HG03159 (cell line): ENCODE measurements around the gene PTPRG.

Source experiments
- ATAC-seq: cut with Tn5 transposase; IDR thresholded peaks from one replicate; pipeline ENCODE4 v1.9.1; 2021; ENCODE audit warnings: mild to moderate bottlenecking, moderate library complexity; ENCODE audit not compliant: unreplicated experiment

The PTPRG gene

DNA sequence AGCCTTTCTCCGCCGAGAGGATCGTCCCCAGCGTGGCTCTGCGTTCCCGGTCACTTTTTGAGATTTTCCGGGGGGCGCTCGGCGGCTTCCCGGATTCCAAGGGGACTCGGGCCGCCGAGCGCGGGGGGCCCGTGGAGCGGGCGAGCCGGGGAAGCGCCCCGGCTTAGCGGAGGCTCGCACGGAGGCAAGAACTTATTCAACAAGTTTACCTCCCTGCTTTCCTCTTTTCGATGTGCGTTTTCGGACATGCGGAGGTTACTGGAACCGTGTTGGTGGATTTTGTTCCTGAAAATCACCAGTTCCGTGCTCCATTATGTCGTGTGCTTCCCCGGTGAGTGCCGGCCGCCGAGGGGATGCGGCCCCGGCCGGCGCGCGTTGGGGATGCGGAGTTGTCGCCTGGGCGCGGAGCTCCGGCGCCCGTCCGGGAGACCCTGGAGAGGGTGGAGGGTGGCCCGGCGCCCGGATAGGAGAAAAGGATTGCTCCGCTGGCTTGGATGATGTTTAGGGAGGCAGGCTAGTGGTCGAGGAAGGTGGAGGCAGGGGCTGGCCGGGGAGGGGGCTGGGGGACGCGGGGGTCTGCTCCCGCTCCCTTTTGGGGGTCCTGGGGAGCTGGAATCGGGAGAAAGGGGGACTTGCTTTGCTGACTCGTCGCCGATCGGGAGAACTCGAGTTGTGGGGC is 810 bp downstream of the PTPRG start:
- ATAC-seq, result no peak

DNA sequence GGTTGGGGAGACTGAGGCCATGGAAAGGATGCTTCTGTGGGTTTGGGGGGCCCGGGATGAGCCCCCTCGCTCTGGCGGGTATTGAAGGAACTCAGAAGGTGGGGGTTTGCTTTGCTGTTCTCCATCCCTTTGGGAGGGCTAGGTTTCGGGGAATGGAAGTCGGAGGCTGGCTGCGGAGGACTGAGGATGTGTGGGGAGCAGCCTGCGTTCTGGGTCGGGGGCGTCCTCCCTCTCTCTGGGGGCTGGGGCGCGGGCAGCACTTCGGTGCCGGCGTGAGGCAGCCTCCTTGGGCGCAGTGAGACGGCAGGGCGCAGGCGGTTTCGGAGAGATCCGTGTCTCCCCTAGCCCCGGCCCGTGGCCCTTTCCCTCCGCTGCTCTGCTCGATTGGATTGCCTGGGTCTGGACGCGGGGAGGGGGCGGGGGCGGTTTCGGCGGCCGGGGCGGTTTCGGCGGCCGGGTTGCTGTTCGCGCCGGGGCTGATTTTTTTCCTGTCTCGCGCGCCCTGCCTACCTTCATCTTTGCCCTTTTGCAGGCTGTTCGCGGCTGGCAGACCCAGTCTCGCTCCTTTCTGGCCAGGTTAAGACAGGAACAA is 1.4 kb downstream of the PTPRG start:
- no peak for ATAC-seq

DNA sequence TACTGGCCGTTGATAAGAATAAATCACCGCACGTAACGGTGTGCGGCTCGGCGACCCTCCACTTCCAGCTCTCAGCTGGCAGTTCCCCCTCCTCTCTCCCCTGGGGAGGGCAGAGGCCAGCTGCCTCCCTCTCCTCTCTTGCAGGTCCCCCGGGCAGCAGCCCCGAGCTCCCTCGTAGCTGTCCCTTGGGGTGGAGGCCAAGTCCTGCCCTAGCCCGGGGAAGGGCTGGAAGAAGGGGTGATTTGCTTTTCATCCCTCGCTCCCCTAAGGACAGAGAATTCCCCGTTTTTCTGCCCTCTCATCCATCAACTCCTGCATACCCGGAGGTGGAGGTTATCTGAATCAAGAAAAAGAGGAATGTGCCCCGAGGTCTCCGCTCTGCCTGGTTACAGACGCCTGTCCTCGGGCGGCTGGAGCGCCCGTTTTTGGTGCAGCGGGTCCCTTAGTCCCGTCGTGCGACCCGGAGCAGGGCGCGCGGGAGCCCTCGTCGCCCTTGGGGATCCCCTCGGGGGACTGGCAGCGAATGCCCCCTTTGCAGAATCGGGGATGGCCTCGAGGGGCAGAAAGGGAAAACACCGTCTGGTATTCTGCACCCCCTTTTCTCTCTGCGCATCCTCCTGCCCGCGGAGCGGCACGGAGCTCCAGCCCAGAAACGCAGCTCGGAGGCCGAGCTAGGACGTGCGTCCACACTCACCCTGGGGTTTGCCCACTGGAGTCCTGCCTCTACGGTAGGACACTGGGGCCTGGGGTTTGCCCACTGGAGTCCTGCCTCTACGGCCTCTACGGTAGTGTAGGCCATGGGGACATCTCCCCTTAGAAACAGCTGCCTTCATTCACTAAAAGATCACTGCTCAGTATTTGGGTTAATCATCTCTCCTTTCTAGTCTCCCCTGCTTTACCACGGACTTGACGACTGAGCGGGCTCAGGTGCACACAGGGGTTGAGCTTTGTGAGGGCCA is 2.2 kb downstream of the PTPRG start:
- ATAC-seq, result no peak

DNA sequence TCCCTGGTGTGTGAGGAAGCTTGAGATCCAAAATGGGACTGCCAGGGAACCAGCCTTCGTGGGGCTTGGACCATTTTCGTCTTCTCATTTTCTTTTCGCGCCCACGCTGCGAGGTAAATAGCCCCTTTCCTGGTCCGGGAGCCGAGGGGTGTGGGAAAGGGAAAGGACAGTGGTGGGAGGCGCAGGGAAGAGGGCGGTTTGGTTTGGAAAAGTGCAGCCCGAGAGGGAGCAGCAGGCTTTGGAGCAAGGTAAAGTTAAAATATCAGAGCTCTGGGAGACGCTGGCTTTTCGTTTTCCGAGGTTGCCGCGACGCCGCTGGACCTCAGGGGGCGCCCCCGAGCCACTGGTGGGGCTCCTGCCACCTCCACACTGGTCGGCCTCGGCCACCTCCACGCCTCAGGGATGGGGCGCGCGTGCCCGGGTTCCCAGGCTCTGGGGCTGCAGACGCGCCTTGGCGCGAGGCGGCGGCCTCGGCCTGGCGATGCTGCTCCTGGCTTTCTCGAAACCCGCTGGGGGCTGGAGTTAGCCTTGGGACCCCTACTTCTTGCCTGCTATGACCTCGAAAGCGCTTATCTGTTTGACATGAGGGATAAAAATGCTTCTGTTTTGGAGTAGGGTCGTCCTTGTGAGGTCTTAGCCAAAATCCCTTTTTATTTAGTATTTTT is 3.2 kb downstream of the PTPRG start:
- ATAC-seq, result no peak

DNA sequence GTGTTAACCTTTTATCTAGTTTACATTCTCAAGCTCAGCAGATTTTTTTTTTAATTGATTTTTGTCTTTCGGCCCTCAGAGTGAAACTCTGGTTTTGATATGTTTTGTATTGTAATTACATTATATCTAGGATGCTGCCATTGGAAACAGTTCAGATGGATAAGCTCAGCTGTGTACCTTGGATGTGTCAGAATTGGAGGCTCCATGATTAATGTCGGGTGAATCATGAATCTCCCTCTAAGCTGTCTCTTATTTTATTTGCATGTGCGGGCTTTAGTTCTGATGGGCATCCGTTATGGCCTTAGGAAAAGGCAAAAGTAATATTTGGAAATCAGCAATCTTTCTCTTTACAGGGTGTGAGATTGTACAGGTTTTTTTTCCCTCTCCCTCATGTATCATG is 4.2 kb downstream of the PTPRG start:
- no peak for ATAC-seq

DNA sequence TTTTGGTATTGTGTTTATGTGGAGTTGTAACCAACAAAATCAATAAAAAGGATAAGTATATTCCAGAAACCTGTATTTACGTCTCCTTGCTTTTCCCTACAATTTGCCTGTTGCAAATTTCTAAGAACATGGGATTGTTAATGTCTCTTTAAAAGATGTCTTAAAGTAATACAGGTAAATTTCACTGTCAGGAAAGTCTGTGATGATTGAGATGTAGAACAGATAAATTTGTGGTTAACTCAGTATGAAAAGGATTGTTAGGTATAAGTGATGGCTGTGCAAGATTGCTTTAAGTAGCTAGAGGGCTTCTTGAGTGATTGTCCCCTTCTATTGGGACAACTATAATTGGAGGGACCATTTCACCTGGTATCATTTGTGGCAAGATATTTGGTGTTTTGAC is 6.8 kb downstream of the PTPRG start:
- ATAC-seq, result no peak

DNA sequence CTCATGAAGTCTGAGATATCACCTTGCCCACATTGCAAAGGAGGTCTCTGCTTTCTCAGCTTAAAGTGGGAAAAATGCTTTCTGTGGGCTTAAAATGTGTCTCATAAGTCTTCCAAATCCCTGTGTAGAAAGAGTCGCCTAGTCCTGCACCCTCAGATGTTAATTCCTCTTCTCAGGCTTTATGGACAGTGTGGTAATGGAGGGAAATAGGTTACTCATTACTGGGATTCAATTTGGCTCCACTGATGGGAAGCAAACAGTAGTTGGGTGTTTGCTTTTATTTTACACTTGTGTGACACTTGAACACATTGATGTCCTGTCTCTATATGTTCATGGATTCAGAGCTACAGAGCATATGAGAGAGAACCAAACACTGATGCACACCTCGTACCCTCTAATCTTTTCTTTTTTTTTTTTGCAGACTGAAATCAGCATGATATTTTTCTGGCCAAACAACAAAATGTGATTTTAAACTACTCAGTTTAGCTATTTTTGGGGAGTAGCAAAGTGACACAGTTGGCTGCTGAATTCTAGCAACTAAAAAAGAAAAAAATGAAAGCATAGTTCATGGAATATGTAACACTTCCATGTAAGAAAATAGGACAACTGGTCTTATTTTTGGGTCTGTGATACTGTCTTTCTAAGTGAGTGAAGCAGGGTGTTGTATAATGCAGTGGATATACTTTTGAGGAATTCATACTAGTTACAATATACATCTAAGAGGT is 8.6 kb downstream of the PTPRG start:
- ATAC-seq, result no peak

DNA sequence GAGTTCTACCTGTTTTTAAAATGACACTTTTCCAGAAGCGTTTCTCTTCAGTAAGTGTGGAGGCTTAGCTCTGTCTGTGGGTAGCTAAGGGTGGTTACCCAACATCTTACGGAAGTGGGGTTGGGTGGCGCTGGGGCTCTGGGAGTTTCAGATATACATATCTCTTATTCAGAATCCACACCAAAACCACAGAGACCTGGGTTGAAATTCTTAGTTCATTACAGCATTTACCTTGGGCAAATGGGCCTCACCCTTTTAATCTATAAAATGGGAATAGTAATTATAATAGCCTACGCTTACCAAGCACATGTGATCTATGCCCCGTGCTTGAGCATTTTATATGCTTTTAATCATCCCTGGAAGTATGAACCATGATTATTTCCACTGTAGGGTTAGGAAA is 9.4 kb downstream of the PTPRG start:
- ATAC-seq, result no peak

DNA sequence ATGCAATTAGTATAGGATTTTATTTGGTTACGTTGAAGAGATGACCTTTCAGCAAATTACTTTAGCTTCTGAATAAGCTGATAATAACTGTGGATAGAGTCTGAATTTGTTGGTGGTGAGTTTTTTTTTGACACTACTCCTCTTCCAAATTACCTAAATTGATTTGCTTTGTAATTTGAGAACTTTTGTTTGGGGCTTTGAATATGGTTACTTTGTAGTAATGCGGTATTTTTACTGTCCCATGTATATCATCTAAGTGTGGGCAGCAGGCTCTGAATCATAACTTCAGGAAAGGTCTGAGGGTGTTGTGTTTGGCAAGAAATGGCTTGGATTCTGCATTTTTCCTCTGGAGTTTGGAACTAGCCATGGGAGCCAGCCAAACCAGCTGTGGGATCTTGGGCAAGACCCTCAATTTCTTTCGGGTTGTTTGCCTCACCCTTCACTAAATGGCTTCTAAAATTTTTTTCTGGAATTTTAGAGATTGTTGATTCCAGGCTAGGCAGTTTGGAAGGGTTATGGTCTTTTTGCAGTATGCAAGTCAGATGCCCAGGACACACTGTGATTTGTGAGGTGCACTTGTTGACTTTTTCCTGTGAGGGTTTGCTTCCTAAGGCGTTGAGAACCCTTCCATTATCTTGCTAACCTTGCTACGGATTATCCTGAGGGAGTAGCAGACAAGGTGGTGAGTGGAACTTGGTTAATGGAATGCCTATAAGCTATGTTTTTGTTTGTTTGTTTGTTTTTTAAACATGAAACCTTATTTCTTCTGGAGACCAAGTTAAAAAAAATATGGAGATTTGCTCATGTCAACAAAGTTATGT is 10.4 kb downstream of the PTPRG start:
- ATAC-seq, result no peak

DNA sequence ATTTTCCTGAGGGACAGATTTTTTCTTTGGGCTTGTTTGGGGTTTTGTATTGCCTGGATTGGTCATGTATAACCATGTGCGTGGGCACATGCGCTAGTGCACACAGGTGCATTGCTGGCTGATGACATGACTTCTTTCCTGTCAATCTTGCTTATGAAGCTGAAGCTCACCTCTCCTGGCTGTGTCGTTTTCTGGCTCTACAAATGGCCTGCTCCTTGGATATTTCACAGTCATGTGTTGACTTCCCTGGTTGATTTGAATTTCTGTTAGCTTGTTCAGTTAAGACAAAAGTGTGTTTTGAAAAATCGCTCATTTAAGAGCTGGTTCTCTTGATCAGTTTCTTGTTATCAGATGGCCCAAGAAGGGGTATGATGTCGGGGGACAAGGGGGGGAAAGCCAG is 11.5 kb downstream of the PTPRG start:
- ATAC-seq, result no peak

DNA sequence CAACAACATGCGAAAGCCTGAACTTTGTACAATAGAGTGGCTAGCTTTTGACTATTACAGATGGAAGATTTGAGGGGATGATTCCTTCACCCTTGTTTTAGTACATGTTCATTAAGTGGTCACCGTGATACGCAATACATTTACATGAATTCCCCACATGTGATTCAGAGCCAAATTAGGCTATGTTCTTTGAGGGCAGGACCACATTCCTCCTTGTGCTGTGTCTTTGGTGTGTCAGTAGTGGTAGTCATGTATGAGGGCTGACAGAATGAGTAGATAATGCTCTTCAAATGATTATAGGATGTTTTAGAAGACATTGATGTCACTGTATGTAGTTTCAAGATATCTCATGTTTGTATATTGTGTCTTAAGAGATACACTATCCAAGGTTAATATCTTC is 12.1 kb downstream of the PTPRG start:
- no peak for ATAC-seq

DNA sequence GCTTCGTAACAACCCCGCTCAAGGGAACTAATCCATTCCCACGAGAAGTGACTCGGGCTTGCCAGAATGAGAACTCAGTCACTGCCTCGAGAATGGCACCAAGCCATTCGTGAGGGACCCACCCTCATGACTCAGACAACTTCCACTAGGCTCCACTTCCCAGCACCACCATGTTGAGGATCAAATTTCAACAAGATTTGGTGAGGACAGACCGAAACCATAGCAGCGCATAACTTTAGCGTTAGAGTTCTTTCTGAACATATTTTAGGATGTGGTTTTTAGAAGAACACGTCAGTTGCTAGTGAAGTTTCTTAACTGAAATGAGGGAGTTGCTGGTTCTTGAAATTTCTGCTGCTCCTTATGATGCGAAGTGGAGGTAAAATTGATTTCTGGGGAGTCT is 13.5 kb downstream of the PTPRG start:
- ATAC-seq, result no peak

DNA sequence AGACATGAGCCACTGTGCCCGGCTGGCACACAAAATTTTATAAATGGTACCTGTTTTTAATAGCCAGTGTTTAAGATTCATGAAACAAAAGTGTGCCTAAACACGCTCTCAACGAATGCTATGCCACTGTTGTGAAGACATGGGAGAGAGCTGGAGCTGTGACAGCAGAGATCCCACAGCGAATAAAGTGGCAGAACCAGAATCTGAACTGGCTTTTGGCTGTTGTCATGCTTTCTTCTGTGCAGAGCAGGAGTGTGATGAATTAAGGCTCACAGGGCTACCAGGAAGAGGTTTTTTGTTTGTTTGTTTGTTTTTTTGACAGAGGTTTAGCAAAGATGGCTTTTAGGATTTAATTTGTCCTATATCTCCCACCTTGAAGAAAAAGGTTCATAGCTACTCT is 14.5 kb downstream of the PTPRG start:
- ATAC-seq, result no peak

DNA sequence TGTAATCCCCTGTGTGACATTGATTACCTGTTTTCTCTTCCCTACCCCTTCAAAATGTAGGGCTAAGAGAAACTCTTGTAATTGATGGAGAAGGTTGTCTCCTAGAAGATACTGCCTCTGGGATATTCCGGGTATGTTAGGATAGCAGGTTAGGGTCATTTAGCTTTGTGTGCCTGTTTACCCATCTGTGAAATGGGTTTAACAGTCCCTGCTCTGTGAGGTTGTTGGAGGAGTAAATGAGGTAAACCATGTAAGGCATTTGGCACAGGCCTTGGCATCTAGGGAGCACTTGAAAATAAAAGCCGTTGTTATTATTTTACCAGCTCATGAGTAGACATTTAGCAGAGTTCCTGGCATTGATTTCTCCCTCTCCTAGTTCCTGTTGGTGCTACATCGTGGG is 16.4 kb downstream of the PTPRG start:
- ATAC-seq, result no peak

DNA sequence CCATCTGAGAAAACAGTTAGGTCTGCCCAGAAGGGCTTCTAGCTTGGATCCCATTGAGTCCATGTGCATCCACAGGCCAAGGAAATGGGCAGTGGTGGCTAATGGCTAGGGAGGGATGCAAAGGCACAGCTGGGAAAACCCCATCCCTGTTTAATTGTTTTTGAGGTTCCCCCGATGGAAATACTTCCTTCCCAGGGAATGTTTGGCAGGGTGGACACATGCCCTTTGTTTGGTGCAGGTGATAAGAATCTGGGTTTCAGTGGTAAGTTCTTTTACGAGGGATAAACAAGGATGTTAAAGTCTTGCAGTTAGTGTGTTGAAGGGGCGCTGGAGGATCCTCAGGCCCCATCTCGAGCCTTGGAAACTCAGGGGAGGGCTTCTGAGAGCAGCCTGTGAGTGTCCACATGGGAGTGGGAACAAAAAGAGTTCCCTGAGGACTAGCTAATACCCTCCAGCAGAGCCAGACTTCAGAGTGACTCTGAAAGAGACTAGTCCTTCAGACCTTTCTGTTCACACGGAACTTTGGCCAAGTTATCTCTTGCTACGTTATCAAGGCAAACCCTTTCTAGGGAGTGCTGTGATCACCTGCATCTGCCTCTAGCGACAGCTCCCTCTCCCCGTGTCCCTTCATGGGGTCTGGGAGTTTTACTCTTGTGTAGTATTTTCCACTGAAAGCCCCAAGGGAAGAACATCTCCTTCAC is 17.4 kb downstream of the PTPRG start:
- no peak for ATAC-seq

DNA sequence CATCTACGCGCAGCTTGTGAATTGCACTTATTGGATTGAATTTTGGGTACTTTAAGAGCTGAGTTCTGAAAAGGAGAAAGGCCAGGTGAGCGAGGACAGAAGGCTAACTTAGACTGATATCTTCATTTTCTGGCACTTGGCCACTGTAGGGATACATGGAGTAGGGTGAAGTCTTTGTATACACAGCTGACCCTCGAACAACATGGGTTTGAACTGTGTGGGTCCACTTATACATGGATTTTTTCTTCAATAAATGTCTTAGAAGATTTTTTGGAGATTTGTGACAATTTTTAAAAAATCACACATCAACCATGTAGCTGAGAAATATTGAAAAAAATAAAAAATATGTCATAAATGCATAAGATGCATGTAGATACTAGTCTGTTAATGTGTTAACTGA is 18.3 kb downstream of the PTPRG start:
- no peak for ATAC-seq

DNA sequence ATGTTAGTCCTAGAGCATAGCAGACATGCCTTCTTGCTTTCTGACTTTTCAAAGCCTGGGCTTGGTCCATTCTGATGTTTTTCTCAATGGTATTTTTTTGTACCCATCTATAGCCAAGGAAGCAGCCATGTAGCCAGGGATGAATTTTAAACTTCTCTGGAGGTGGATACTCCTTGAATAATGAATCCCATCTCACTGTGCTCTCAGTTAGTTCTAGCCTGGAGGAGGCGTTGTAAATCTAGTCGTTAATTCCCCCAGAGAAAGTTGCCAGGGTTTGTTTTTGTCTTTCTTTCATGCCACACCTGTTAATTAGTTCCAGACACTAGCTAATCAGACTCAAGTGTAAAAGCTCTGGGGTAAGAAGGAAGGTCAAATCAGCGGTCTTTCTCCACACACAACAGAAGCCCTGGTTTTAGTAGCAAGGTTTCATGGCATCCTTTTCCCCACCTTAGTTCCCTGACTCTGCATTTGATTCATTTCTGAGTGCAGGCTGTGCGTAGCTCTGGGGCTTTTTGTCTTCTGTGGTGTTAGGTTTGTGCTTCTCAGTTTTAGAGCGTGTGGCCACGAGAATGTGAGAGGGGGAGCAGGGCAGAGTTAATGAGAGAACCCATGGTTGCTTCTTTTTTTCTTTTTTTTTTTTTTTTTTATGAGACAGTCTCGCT is 19.7 kb downstream of the PTPRG start:
- ATAC-seq, result no peak

DNA sequence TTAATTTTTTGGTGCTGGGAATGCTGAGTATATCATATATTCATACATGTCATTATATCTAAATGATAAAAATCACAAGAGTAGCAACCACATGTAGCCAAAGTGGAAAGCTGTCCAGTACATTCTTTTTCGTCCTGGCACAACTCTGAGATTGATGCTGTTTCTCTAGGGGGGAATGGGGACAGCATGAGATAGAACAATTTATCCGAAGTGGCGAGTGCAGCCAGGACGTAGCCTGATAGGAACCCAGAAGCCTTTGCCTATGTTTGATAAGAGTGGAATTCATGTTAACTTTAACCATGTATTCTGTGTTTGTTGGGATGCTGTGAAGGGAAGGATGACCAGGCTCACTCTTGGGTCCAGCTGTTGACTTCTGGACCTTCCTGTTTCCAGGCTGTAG is 20.9 kb downstream of the PTPRG start:
- ATAC-seq, result no peak

DNA sequence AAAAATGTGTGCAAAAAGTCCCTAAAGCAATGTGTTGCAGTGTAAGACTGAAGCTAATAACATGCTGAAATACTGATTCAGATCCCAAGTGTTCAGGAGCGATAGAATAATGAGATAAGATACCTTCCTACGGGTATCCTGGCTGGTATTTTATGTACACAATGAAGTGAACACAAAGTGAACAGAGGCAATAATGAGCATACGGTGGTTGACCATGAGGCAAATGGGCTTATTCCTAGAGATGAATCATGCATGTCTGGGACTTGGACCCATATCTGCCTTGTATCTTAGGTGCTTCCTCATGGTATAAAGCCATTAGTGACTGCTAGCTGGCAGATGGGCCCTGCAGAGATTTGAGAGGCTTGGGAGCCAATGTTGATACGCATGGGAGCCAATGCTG is 21.5 kb downstream of the PTPRG start:
- no peak for ATAC-seq
